Right lobe of liver (tissue), 6 donors: Measurements from ENCODE around the gene PTGES3L. TPM values are rescaled to one million over a fixed set of nuclear protein-coding genes. Genes with fewer than 3 reads are reported as not detected.

Experiments used
- ATAC-seq, 4 donors: fragments of 200-7000 bp; cut with Tn5 transposase; one replicate each; pipeline ENCODE4 v1.9.1; 2020; ENCODE audit warnings: mild to moderate bottlenecking in 4 of 4, moderate library complexity in 4 of 4
- DNase-seq, 3 donors: peaks; one replicate each; pipeline ENCODE4 v3.0.0-alpha.2; 2020
- H3K27ac ChIP-seq, 3 donors: fragments of 200-600 bp; one replicate each; pipeline ENCODE4 v1.8.0; 2022
- H3K27me3 ChIP-seq, 2 donors: fragments of 200-600 bp; one replicate each; pipeline ENCODE4 v1.8.0; 2022
- H3K36me3 ChIP-seq, 4 donors: fragments of 200-600 bp; sonication (generic) in 1 of 4; one replicate each; pipeline versions ENCODE4 v1.5.1 to v1.8.0; 2017 to 2022; ENCODE audit warnings: control low read depth in 1 of 4
- H3K4me1 ChIP-seq, 4 donors: fragments of 200-600 bp; sonication (generic) in 1 of 4; one replicate each; pipeline versions ENCODE4 v1.5.1 to v1.8.0; 2017 to 2022; ENCODE audit warnings: control low read depth in 1 of 4
- H3K4me3 ChIP-seq, 3 donors: fragments of 200-600 bp; one replicate each; pipeline ENCODE4 v1.8.0; 2022
- H3K9me3 ChIP-seq, 4 donors: fragments of 200-600 bp; sonication (generic) in 1 of 4; one replicate each; pipeline versions ENCODE4 v1.5.1 to v1.8.0; 2017 to 2022; ENCODE audit warnings: control low read depth in 1 of 4
- CTCF ChIP-seq, 4 donors: fragments of 200-600 bp in 3 of 4; fragments of 450-650 bp in 1 of 4; IDR thresholded peaks; one replicate each; pipeline versions ENCODE4 v1.5.1 to v1.8.0; 2016 to 2022; ENCODE audit warnings: antibody characterized with exemption in 4 of 4, mild to moderate bottlenecking in 2 of 4
- POLR2A ChIP-seq: fragments of 450-650 bp; IDR thresholded peaks from one replicate; pipeline ENCODE4 v1.6.1; 2017; ENCODE audit warnings: antibody characterized with exemption, mild to moderate bottlenecking
- WGBS: methylation state at CpG from one replicate; pipeline ENCODE4 v1.1.6; 2018; ENCODE audit warnings: low coverage, low lambda C conversion rate; ENCODE audit not compliant: insufficient coverage; ENCODE audit errors: missing lambda C conversion rate; 5-methylcytosine and 5-hydroxymethylcytosine counted together
- intact Hi-C, 2 donors: fragments of 100-400 bp; cut with DNase I; formaldehyde crosslinking; loops; one replicate each; pipeline versions ENCODE4 v1.11.2 to v1.14.1; 2022
- small RNA-seq, 2 experiments: library from RNA; depleted of rRNA; stranded (forward); fragments of <200 nt; gene quantifications; one replicate each; pipeline ENCODE3, GENCODE V24; 2016
- total RNA-seq, 6 experiments: library from RNA; depleted of rRNA in 2 of 6; stranded (reverse); fragments of >200 nt in 2 of 6; fragmentation: NEBNext Ultra II Directional in 3 of 6; extraction: Animal tissue kit (Norgen Biotek cat#: 25700) in 3 of 6; gene quantifications; one replicate each; pipeline versions ENCODE4 v1.1.0 to v1.2.4, GENCODE V29; 2016 to 2023
- donor health status: DM: no; HTN: yes; CAD: no.
- donor health status: DM: no; HTN: no; CAD: no.
- donor health status: DM: no; HTN: no; CAD: no.
- donor health status: DM: no; HTN: yes; CAD: no.
- donor health status: DM: no; HTN: yes; CAD: no.

The PTGES3L gene
- total RNA-seq, 6 experiments from 2014 or later: not detected

DNA sequence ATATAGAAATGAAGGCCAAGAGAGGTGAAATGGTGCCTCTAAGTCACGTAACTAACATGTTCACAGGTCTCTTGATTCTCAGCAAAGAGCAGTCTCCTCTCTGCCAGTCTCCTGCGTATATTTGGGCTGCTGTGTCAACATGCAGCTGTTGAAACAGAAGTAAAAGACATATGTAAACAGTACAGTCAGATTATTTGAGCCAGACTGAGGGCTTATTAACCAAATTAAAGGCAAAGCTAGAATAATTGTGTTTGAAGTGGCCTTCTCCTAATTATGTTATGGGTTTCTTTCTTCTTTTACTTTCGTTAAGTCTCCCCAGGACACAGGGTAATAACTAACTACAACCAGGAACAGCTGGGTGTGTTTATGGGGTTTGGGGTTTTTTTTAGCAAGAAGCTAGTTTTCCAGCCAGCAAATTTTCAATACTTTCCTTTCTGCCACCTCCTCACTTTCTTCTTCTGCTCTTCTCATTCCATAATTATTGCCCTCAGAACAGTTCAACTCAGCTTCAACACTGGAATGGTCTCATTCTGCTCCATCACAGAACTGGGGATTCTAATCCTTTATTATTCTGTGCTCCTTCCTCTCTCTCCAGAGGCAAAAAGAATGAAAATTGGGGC is 60.9 kb downstream of the PTGES3L start:
- ATAC-seq: peak; percentile 56 to 78 (median 74)
- no peak for TF ChIP-seq CTCF (IDR thresholded peaks at IDR 0.05)
- no peak for TF ChIP-seq POLR2A
- Histone ChIP-seq H3K27me3 (no peaks in the 10 kb centered on the region), H3K27ac (peak overlapping the region in 2 of 3 donors; percentile 7 to 56), H3K9me3 (no peaks in the 10 kb centered on the region), H3K4me3 (no peak overlapping the region), H3K4me1 (peaks cover 0 to 37% (median 12%) of the 10 kb centered on the region in 4 donors), H3K36me3 (no peaks in the 10 kb centered on the region)
- intact Hi-C loops: loop anchor here in 1 of 2 donors (5.0 kb wide), 1 partner anchor 72 kb away; no protein-coding TSS in a partner anchor
- DNase-seq: no peak
- 15% methylated on average over 3 of the region's 3 CpGs for WGBS

Small RNA genes lying within 50 kb of the gene (small RNA-seq; reads per million reads assigned to genes)
- gene AARSD1: 0 reads per million in 2 experiments
- 0 reads per million in 2 experiments for gene RF00561

Other genes starting within 250 kb of the PTGES3L start
- 10 to 100 TPM in 3 of 6 experiments, 1 to 10 TPM in 3; 5.5 to 16.5 (median 10.8) TPM for gene EZH1, start 235.0 kb downstream of the PTGES3L start, total RNA-seq
- 1 to 10 TPM; 1.9 to 9.4 (median 4.4) TPM for gene RAMP2, start 218.9 kb downstream of the PTGES3L start, total RNA-seq
- gene VPS25, start 206.6 kb downstream of the PTGES3L start, total RNA-seq: 10 to 100 TPM; 28.3 to 47.0 (median 33.6) TPM
- gene WNK4, start 199.5 kb downstream of the PTGES3L start, total RNA-seq: 1 to 10 TPM in 1 of 6 experiments, under 1 TPM in 2, not detected in 3; 0.12 to 1.1 (median 0.22) TPM
- 100 to 1,000 TPM in 1 of 6 experiments, 10 to 100 TPM in 5; 50.4 to 118 (median 68.3) TPM for gene COA3, start 181.4 kb downstream of the PTGES3L start, total RNA-seq
- under 1 TPM in 1 of 6 experiments, not detected in 5; 0.15 TPM for gene CNTD1, start 181.2 kb downstream of the PTGES3L start, total RNA-seq
- gene BECN1, start 155.8 kb downstream of the PTGES3L start, total RNA-seq: 10 to 100 TPM; 29.6 to 48.8 (median 37.4) TPM
- gene PSME3, start 146.7 kb downstream of the PTGES3L start, total RNA-seq: 10 to 100 TPM; 33.6 to 72.1 (median 42.8) TPM
- gene AOC2, start 135.5 kb downstream of the PTGES3L start, total RNA-seq: 1 to 10 TPM in 4 of 6 experiments, under 1 TPM in 2; 0.62 to 2.0 (median 1.4) TPM
- 10 to 100 TPM in 2 of 6 experiments, 1 to 10 TPM in 4; 3.9 to 14.9 (median 7.1) TPM for gene AOC3, start 128.9 kb downstream of the PTGES3L start, total RNA-seq
- gene G6PC1, start 79.3 kb downstream of the PTGES3L start, total RNA-seq: 100 to 1,000 TPM in 5 of 6 experiments, 10 to 100 TPM in 1; 64.5 to 505 (median 185) TPM
- gene AARSD1, start 15.6 kb downstream of the PTGES3L start, total RNA-seq: 10 to 100 TPM; 12.3 to 22.1 (median 17.9) TPM
- gene RUNDC1, start 485 bp upstream of the PTGES3L start, total RNA-seq: 1 to 10 TPM; 3.6 to 5.1 (median 4.6) TPM
- 100 to 1,000 TPM; 229 to 528 (median 316) TPM for gene RPL27, start 18.3 kb upstream of the PTGES3L start, total RNA-seq
- gene IFI35, start 26.7 kb upstream of the PTGES3L start, total RNA-seq: 10 to 100 TPM; 14.1 to 23.3 (median 18.1) TPM
- 10 to 100 TPM; 38.2 to 51.6 (median 43.3) TPM for gene VAT1, start 42.3 kb upstream of the PTGES3L start, total RNA-seq
- 1 to 10 TPM in 2 of 6 experiments, under 1 TPM in 4; 0.09 to 3.3 (median 0.64) TPM for gene RND2, start 45.2 kb upstream of the PTGES3L start, total RNA-seq
- gene BRCA1, start 145.3 kb upstream of the PTGES3L start, total RNA-seq: 1 to 10 TPM; 3.1 to 6.7 (median 3.9) TPM
- 10 to 100 TPM; 34.7 to 71.0 (median 49.2) TPM for gene NBR1, start 191.1 kb upstream of the PTGES3L start, total RNA-seq
- gene TMEM106A, start 231.8 kb upstream of the PTGES3L start, total RNA-seq: 1 to 10 TPM; 3.1 to 8.4 (median 4.5) TPM
- gene CCDC200, start 248.5 kb upstream of the PTGES3L start, total RNA-seq: not detected